ENCODE measurements around the gene NUCKS1. TPM values are rescaled to one million over a fixed set of nuclear protein-coding genes. Genes with fewer than 3 reads are reported as not detected.

Gene NUCKS1
- total RNA-seq, 1 donor from 2014 or later = 245 TPM

DNA sequence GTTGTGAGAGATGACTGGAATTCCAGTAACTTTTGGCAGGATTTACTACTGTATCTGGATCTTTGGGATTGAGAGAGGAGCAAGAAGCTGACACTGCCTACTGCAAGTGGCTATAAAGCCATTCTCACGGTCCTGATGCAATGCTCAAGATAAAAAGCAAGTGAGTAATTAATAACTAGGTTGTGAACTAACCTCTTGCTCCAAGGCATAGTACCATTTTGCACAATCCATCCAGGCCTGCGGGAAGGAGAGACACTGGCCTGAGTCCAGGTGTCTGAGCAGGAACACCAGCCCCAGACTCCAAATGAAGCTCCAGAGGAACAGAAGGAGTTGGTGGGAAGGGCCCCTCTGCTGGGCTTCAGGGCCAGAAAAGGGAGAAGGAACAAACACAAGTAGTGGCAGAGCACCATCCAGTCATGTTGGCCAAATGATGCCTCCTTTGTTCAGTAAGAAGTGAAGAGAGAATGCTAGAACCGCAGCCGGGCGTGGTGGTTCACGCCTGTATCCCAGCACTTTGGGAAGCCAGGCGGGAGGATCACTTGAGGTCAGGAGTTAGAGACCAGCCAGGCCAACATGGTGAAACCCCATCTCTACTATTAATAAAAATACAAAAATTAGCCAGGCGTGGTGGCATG, 59.7 kb downstream of the NUCKS1 start:
- Mint-ChIP-seq H3K4me3 (ENCODE audit: low read depth) (no peak overlapping the region), H3K9me3 (ENCODE audit: low read depth) (no peaks in the 10 kb centered on the region), H3K36me3 (ENCODE audit: insufficient read depth) (no peaks in the 10 kb centered on the region), H3K27me3 (no peaks in the 10 kb centered on the region), H3K4me1 (ENCODE audit: low read depth) (peaks cover 17% of the 10 kb centered on the region), H3K27ac (no peak overlapping the region)
- no peak for DNase-seq (ENCODE audit: low spot score, unreplicated experiment)
- TF ChIP-seq, protein P1, sequence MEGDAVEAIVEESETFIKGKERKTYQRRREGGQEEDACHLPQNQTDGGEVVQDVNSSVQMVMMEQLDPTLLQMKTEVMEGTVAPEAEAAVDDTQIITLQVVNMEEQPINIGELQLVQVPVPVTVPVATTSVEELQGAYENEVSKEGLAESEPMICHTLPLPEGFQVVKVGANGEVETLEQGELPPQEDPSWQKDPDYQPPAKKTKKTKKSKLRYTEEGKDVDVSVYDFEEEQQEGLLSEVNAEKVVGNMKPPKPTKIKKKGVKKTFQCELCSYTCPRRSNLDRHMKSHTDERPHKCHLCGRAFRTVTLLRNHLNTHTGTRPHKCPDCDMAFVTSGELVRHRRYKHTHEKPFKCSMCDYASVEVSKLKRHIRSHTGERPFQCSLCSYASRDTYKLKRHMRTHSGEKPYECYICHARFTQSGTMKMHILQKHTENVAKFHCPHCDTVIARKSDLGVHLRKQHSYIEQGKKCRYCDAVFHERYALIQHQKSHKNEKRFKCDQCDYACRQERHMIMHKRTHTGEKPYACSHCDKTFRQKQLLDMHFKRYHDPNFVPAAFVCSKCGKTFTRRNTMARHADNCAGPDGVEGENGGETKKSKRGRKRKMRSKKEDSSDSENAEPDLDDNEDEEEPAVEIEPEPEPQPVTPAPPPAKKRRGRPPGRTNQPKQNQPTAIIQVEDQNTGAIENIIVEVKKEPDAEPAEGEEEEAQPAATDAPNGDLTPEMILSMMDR (IDR thresholded peaks at IDR 0.05; ENCODE audit: unreplicated experiment) = no peak

DNA sequence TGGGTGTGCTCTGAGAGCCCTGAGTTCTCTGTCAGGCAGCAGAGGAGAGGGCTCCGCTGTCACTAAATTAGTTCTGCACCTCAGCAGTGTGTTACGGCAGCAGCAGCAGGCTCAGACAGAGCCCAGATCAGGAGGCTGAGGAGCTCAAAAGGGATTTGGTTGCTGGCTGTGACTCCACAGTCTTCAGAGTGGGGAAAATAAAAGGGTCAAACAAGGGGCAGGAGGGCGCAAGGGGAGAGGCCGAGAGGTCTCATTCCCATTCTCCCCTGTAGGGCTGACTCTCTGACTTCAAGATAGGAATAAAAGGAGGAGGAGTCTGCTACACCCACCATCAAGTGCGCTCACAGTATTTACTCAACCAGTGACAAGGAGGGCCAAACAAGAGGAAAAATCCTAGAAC, 60.5 kb downstream of the NUCKS1 start:
- Mint-ChIP-seq H3K27me3 (no peaks in the 10 kb centered on the region), H3K4me1 (ENCODE audit: low read depth) (peaks cover 17% of the 10 kb centered on the region), H3K36me3 (ENCODE audit: insufficient read depth) (no peaks in the 10 kb centered on the region), H3K4me3 (ENCODE audit: low read depth) (no peak overlapping the region), H3K9me3 (ENCODE audit: low read depth) (no peaks in the 10 kb centered on the region), H3K27ac (no peak overlapping the region)
- DNase-seq (ENCODE audit: low spot score, unreplicated experiment) = no peak
- TF ChIP-seq, protein P1 (IDR thresholded peaks at IDR 0.05; ENCODE audit: unreplicated experiment) = no peak

DNA sequence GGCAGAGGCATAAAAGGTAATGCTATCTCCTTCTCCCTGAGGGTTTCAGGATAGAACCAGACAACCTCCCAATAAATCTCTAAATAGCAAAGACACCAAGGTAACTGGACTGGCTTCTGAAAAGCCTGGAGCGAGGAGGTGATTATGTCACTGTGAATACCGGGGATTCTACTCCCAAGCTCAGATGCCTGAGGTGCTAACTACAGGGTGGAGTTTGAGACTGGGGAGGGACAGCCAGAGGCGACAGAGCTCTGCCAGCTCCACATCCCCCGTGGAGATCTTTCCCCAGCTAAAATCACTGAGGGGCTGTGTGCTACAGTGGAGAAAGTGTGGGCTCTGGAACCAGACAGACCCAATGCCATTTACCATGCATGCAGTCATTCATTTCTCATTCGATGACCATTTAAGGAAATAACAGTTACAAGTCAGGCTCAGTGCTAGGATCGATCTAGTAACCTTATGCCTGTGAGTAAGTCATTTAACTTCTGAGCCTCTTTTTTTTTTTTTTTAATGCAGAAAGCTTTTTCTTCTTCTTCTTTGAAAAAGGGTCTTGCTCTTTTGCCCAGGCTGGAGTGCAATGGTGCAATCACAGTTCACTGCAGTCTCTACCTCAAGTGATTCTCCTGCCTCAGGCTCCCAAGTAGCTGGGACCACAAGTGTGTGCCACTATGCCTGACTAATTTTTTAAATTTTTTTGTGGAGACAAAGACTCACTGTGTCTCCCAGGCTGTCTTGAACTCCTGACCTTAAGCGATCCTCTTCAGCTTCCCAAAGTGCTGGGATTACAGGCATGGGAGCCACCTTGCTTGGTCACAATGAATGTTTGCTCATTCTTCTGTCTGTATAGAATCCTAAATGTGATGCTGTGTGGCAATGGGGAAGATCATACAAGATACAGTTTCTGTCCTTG, 61.6 kb downstream of the NUCKS1 start:
- no peaks in the 10 kb centered on the region for H3K27me3 Mint-ChIP-seq
- TF ChIP-seq, protein P1 (IDR thresholded peaks at IDR 0.05; ENCODE audit: unreplicated experiment) = no peak
- no peaks in the 10 kb centered on the region for H3K9me3 Mint-ChIP-seq (ENCODE audit: low read depth)
- no peak overlapping the region for H3K27ac Mint-ChIP-seq
- H3K36me3 Mint-ChIP-seq (ENCODE audit: insufficient read depth) = no peaks in the 10 kb centered on the region
- no peak for DNase-seq (ENCODE audit: low spot score, unreplicated experiment)
- peaks cover 17% of the 10 kb centered on the region for H3K4me1 Mint-ChIP-seq (ENCODE audit: low read depth)
- H3K4me3 Mint-ChIP-seq (ENCODE audit: low read depth) = no peak overlapping the region

DNA sequence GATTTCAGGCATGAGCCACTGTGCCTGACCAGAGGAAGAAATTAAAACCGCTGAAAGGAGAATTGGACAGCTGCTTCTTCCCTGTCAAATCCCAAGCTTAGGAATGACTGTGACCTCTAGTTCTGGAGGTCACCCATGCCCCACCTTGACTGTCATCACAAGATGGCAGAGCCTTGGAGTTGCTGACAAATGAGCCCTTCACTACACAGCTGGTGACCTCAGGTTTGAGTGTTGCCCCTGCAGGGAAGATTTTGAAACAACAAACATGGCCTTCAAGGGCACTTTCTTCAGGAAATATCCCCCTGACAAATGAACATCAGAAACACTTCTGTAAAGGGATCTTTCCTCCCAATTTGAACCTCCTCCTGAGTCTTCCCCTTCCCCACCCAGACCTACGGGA, 62.7 kb downstream of the NUCKS1 start:
- DNase-seq (ENCODE audit: low spot score, unreplicated experiment) = no peak
- H3K27ac Mint-ChIP-seq = no peak overlapping the region
- TF ChIP-seq, protein P1 (IDR thresholded peaks at IDR 0.05; ENCODE audit: unreplicated experiment) = no peak
- no peaks in the 10 kb centered on the region for H3K27me3 Mint-ChIP-seq
- no peaks in the 10 kb centered on the region for H3K36me3 Mint-ChIP-seq (ENCODE audit: insufficient read depth)
- no peaks in the 10 kb centered on the region for H3K9me3 Mint-ChIP-seq (ENCODE audit: low read depth)
- no peak overlapping the region for H3K4me3 Mint-ChIP-seq (ENCODE audit: low read depth)
- H3K4me1 Mint-ChIP-seq (ENCODE audit: low read depth) = peaks cover 14% of the 10 kb centered on the region

DNA sequence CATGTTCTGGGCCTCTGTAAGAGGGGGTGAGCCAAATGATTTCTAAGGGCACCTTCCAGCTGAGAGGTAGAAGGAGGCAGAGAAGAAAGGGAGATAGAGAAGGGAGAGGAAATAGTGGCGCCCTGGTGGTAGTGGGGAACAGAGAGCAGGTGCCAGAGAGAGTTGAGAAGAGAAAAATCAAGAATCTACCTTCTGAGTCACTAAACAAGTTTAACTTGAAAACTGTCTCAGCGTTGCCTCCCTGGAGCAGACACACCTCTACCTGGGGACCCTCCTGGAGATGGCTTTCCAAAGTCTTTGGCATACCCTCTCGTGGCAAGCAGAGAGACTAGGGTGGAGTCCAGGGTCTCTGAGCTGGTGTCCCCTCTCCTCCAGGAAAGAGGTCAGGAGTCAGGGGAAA, 68.6 kb downstream of the NUCKS1 start:
- TF ChIP-seq, protein P1 (IDR thresholded peaks at IDR 0.05; ENCODE audit: unreplicated experiment) = no peak
- H3K36me3 Mint-ChIP-seq (ENCODE audit: insufficient read depth) = no peaks in the 10 kb centered on the region
- peaks cover 11% of the 10 kb centered on the region for H3K27me3 Mint-ChIP-seq
- peak overlapping the region; percentile 78 for H3K27ac Mint-ChIP-seq
- H3K9me3 Mint-ChIP-seq (ENCODE audit: low read depth) = no peaks in the 10 kb centered on the region
- peaks cover 21% of the 10 kb centered on the region for H3K4me1 Mint-ChIP-seq (ENCODE audit: low read depth)
- H3K4me3 Mint-ChIP-seq (ENCODE audit: low read depth) = peak overlapping the region; percentile 73
- DNase-seq (ENCODE audit: low spot score, unreplicated experiment) = no peak
